Adipose tissue (tissue), 3 donors: ENCODE measurements around the gene CES3. TPM values are rescaled to one million over a fixed set of nuclear protein-coding genes. Genes with fewer than 3 reads are reported as not detected.
"Not testable (repeated sequence)": the region's sequence is repeated elsewhere in the genome, so short reads cannot be mapped to it uniquely, and the experiment has no call there.

ENCODE experiments used
- H3K27ac ChIP-seq: one replicate; pipeline ENCODE4 v1.5.1; 2013; ENCODE audit warnings: low read depth, low read length
- whole genome bisulfite sequencing, 3 donors: extraction: QIAGEN DNeasy Blood & Tissue Kit; methylation state at CpG; one replicate each; pipeline ENCODE4 v1.1.7; 2013; 5-methylcytosine and 5-hydroxymethylcytosine counted together
- polyA plus RNA-seq, 3 donors: library from polyadenylated mRNA; stranded (reverse); fragments of 200-250 nt; gene quantifications; one replicate each; pipeline ENCODE4 v1.2.3, GENCODE V29; 2013
- donor health status: healthy with polysubstance abuse.
- donor health status: Bipolar disorder and iron deficiency.
- donor health status: healthy.

CES3 gene
- polyA plus RNA-seq, 3 donors: 0.22 to 2.2 (median 1.1) TPM

DNA sequence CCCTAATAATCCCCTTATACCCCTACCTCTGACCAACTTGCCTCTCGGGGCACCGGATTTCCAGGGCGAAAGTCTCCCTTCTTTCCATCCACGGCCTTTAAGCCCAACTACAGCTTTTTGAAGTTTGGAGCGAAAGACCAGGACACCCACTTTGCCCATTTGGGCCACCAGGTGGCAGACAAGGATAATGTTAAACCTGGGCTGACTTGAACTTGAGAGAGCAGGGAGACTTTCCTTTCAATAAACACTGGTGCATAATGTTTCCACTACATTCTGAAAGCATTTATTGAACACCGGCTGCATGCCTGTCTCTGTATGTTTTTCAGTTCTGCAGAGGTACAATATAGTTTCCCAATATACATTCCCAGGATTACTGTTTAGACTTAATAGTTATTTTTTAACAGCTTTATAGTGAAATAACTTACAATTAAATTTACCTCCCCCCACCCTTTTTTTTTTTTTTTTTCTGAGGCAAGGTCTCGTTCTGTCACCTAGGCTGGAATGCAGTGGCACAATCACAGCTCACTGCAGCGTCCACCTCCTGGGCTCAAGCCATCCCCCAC lies 6.9 kb upstream of the CES3 start:
- 14 to 20% (median 20%) methylated on average over 8 of the region's 8 CpGs for WGBS, 3 donors
- no peak overlapping the region for H3K27ac ChIP-seq

DNA sequence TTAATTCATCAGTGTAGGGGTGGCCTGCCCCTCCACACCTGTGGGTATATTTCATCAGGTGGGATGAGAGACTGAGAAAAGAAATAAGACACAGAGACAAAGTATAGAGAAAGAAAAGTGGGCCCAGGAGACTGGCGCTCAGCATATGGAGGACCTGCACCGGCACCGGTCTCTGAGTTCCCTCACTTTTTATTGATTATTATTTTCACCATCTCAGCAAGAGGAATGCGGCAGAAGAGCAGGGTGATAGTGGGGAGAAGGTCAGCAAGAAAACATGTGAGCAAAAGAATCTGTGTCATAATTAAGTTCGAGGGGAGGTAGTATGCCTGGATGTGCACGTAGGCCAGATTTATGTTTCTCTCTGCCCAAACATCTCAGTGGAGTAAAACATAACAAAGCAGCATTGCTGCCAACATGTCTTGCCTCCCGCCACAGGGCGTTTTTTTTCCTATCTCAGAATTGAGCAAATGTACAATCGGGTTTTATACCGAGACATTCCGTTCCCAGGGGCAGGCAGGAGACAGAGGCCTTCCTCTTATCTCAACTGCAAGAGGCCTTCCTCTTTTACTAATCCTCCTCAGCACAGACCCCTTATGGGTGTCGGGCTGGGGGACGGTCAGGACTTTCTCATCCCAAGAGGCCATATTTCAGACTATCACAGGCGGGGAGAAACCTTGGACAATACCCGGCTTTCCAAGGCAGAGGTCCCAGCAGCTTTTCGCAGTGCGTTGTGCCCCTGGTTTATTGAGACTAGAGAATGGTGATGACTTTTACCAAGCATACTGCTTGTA lies 5.5 kb upstream of the CES3 start:
- not testable (repeated sequence) for H3K27ac ChIP-seq
- WGBS, 3 donors: 59 to 73% (median 68%) methylated on average over 17 of the region's 17 CpGs

GRCh38 chr16:66956154-66956457 lies 5.0 kb upstream of the CES3 start:
- WGBS, 3 donors: 36 to 92% (median 79%) methylated on average over 1 of the region's 1 CpG

DNA sequence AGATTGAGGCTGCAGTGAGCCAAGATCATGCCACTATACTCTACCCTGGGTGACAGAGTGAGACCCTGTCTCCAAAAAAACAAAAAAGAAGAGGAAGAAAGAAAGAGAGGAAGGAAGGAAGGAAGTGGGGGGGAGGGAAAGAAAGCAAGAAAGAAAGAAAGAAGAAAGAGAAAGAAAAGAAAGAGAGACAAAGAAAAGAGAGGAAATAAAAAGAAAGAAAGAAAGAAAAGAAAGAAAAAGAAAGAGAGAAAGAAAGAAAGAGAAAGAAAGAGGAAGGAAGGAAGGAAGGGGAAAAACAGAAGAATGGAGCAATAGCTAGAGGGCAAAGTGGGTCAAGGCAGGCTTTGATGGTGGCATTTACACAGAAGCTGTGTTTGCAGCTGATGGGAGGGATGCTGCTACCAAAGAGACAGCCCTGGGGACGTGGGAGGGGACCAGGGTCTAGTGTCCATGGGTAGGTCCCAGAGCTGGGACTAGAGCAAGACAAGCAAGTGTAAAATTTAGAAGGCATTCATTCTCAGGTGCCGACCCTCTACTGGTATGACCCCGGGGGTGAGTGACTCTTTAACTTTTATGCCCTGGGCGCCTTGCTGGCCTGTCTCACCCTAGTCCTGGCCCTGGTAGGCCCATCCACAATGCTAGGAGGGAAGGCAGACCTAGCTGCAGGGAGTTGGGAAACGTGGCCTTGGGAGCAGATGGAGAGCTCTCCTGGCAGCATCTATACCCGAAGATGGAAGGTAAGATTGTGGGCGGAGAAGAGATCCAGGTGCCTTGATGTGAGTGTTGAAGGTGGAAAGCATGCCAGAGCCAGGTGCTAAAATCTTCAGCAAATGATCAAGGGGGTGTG lies 2.0 kb upstream of the CES3 start:
- 49 to 83% (median 75%) methylated on average over 7 of the region's 7 CpGs for WGBS, 3 donors
- no peak overlapping the region for H3K27ac ChIP-seq

More at GRCh38 chr16:66956154-66956457, 5.0 kb upstream of the CES3 start:
- H3K27ac ChIP-seq: not testable (repeated sequence)

GRCh38 chr16:66959704-66960161 lies 1.3 kb upstream of the CES3 start:
- 22 to 62% (median 34%) methylated on average over 5 of the region's 5 CpGs for WGBS, 3 donors
- no peak overlapping the region for H3K27ac ChIP-seq

DNA sequence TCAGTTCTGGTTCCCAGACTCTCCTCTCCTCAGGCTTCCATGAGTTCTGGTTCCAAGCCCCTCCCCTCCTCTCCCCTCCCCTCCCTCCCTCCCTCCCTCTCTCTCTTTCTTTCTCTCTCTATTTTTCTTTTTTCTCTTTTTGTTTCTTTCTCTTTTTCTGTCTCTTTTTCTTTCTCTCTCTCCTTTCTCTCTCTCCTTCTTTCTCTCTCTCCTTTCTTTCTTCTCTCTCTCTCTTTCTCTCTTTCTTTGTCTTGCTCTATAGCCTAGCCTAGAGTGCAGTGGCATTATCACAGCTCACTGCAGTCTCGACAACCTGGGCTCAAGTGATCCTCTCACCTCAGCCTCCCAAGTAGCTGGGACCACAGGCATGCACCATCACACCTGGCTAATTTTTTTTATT lies 796 bp upstream of the CES3 start:
- 80 to 93% (median 85%) methylated on average over 1 of the region's 1 CpG for WGBS, 3 donors
- H3K27ac ChIP-seq: no peak overlapping the region

DNA sequence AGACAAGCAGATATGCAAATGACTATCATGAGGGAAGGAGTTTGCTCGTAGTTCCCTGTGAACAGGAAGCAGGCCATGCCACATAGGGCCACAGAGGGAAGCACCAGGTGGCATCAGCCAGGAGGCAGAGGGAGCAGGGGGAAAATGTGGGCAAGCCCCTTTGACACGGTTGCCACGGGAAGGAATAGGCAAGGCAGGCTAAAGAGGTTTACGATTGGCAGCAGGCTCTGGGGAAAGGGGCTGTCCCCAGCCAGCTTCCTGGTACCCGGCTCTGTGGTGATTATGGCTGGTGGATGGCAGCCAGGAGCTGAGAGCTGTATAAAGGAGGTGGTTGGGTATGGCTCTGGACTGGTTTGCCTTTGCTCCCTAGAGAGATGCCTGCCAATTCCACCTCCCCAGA lies 848 bp downstream of the CES3 start:
- WGBS, 3 donors: 34 to 42% (median 40%) methylated on average over 5 of the region's 5 CpGs
- H3K27ac ChIP-seq: no peak overlapping the region

GRCh38 chr16:66964049-66964448 lies 3.0 kb downstream of the CES3 start:
- WGBS, 3 donors: 65 to 73% (median 67%) methylated on average over 6 of the region's 6 CpGs
- no peak overlapping the region for H3K27ac ChIP-seq

GRCh38 chr16:66968847-66969246 lies 7.8 kb downstream of the CES3 start:
- no peak overlapping the region for H3K27ac ChIP-seq
- 83 to 97% (median 91%) methylated on average over 5 of the region's 5 CpGs for WGBS, 3 donors

- 71 to 75% (median 72%) methylated on average over 10 of the region's 10 CpGs for WGBS, 3 donors
- no peak overlapping the region for H3K27ac ChIP-seq
Observed at GRCh38 chr16:66970775-66971720, 10.0 kb downstream of the CES3 start.

- 81 to 87% (median 83%) methylated on average over 9 of the region's 9 CpGs for WGBS, 3 donors
- no peak overlapping the region for H3K27ac ChIP-seq
Observed at GRCh38 chr16:66972983-66973382, 11.9 kb downstream of the CES3 start.

GRCh38 chr16:66973716-66974115 lies 12.7 kb downstream of the CES3 start:
- 81 to 89% (median 87%) methylated on average over 6 of the region's 6 CpGs for WGBS, 3 donors
- H3K27ac ChIP-seq: no peak overlapping the region

GRCh38 chr16:66974156-66974931 lies 13.3 kb downstream of the CES3 start:
- not testable (repeated sequence) for H3K27ac ChIP-seq
- 90 to 91% (median 90%) methylated on average over 29 to 32 of the region's 32 CpGs for WGBS, 3 donors

GRCh38 chr16:66974932-66975246 lies 13.8 kb downstream of the CES3 start:
- H3K27ac ChIP-seq: not testable (repeated sequence)
- WGBS, 3 donors: 52 to 67% (median 56%) methylated on average over 11 of the region's 11 CpGs

DNA sequence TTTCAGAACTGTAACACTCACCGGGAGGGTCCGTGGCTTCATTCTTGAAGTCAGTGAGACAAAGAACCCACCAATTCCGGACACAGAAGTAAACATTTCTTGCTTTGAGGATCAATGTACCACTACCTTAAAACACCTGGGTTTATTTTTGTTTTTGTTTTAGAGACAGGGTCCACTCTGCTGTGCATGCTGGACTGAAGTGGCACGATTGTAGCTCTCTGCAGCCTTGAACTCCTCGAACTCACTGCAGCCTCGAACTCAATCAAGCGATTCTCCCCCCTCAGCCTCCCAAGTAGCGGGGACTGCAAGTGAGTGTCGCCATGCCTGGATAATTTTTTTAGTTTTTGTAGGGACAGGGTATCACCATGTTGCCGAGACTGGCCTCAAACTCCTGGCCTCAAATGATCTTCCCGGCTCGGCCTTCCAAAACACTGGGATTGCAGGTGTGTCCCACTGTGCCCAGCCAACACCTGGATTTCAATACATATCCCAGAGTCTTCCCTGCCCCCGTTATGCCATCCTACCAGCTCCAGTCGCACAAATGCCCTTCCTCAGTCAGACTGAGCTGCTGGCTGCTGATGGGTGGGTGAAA lies 14.3 kb downstream of the CES3 start:
- WGBS, 3 donors: 77 to 86% (median 79%) methylated on average over 14 of the region's 14 CpGs

DNA sequence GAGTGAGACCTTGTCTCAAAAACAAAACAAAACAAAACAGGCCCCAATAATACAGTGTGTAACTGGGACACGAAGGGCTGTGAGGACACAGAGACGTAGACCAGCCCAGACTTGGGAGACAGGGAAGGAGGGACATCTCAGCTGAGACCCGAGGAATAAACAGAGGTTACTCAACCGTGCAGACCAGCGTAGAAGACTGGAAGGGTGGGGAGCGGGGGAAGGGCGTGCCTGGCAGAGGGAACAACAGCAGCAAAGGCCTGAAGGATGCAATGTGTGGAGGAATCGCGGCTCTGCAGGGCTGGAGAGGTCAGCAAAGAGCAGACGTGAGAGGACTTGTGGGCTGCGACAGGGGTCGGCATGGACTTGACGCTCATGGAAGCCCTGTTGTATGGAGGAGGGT lies 15.7 kb downstream of the CES3 start:
- 46 to 56% (median 49%) methylated on average over 13 of the region's 13 CpGs for WGBS, 3 donors
- H3K27ac ChIP-seq: no peak overlapping the region

More for the DNA sequence above, 14.3 kb downstream of the CES3 start:
- no peak overlapping the region for H3K27ac ChIP-seq

- WGBS, 3 donors: 24 to 32% (median 30%) methylated on average over 15 of the region's 15 CpGs
- H3K27ac ChIP-seq: no peak overlapping the region
Observed at GRCh38 chr16:66977341-66978113, 16.5 kb downstream of the CES3 start.
